Rectal smooth muscle tissue (tissue), 1 donor: Measurements from ENCODE around the gene MROH7.
"Not testable (repeated sequence)": the region's sequence is repeated elsewhere in the genome, so short reads cannot be mapped to it uniquely, and the experiment has no call there.

ENCODE experiments used
- H3K27ac ChIP-seq: one replicate; pipeline ENCODE4 v1.7.0; 2013; ENCODE audit warnings: low read depth, low read length, inconsistent platforms
- H3K27me3 ChIP-seq: one replicate; pipeline ENCODE4 v1.7.0; 2013; ENCODE audit warnings: low read length; ENCODE audit not compliant: control insufficient read depth, insufficient read depth
- H3K36me3 ChIP-seq: one replicate; pipeline ENCODE4 v1.7.0; 2013; ENCODE audit warnings: low read length; ENCODE audit not compliant: control insufficient read depth, insufficient read depth
- H3K4me1 ChIP-seq: one replicate; pipeline ENCODE4 v1.7.0; 2013; ENCODE audit warnings: low read length; ENCODE audit not compliant: control insufficient read depth, insufficient read depth
- H3K4me3 ChIP-seq: one replicate; pipeline ENCODE4 v1.7.0; 2013; ENCODE audit warnings: low read length
- H3K9ac ChIP-seq: one replicate; pipeline ENCODE4 v1.7.0; 2013; ENCODE audit warnings: low read length

Gene MROH7

GRCh38 chr1:54614563-54614962, 27.0 kb upstream of the MROH7 start:
- no peak overlapping the region for H3K4me3 ChIP-seq
- H3K9ac ChIP-seq = no peak overlapping the region
- H3K27ac ChIP-seq = no peak overlapping the region
- no peaks in the 10 kb centered on the region for H3K4me1 ChIP-seq
- no peaks in the 10 kb centered on the region for H3K27me3 ChIP-seq
- no peaks in the 10 kb centered on the region for H3K36me3 ChIP-seq

- Histone ChIP-seq H3K4me1 (no peaks in the 10 kb centered on the region), H3K27me3 (no peaks in the 10 kb centered on the region), H3K9ac (no peak overlapping the region), H3K4me3 (no peak overlapping the region), H3K36me3 (no peaks in the 10 kb centered on the region), H3K27ac (no peak overlapping the region)
Observed at GRCh38 chr1:54615531-54616279, 25.9 kb upstream of the MROH7 start.

- no peak overlapping the region for H3K27ac ChIP-seq
- H3K36me3 ChIP-seq = no peaks in the 10 kb centered on the region
- no peak overlapping the region for H3K4me3 ChIP-seq
- H3K27me3 ChIP-seq = no peaks in the 10 kb centered on the region
- H3K9ac ChIP-seq = no peak overlapping the region
- H3K4me1 ChIP-seq = no peaks in the 10 kb centered on the region
Observed at GRCh38 chr1:54619749-54620148, 21.8 kb upstream of the MROH7 start.

DNA sequence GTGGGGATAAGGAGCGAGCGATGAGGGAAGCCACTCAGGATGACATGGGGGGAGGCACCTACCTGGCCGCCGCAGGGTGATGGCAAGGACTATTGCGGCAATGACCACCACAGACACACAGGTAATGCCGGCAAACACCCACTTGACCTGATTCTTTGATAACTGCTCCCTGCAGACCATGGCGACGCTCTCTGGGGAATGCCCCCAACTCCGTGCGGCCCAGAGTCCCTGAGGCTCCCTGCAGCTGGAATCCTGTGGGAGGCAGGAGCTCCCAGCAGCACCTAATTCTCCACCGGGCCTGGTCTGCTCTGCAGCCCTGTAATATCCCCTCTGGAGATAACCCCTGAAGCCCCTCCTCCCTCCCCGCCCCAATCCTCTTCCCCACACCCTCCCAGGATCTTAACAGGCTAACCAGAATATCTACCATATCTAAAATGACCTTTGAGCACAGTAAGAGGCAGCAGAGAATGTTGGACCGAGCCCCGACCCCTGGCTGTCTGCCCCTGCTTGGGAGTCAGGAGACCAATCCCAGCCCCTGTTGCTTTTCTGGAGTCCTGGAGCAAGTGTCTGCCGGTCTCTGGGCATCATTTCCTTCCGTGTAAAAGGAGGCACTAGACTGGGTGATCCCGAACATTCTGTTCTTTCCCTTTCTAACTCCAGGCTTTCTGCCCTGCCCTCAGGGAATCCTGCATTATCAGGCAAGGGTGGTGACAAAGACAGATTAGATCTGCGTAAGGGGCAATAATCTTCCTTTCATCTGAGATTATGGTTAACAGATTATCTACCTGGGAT, 18.2 kb upstream of the MROH7 start, which contains the start of gene FAM151A:
TSS of gene FAM151A (minus strand) at position 310 of the 792 bp plus-strand sequence. CDS start at position 180, 130 bp downstream.
- Histone ChIP-seq H3K4me3 (no peak within 1 kb of the TSS), H3K27me3 (no peaks in the 10 kb centered on the region), H3K36me3 (no peaks in the 10 kb centered on the region)

DNA sequence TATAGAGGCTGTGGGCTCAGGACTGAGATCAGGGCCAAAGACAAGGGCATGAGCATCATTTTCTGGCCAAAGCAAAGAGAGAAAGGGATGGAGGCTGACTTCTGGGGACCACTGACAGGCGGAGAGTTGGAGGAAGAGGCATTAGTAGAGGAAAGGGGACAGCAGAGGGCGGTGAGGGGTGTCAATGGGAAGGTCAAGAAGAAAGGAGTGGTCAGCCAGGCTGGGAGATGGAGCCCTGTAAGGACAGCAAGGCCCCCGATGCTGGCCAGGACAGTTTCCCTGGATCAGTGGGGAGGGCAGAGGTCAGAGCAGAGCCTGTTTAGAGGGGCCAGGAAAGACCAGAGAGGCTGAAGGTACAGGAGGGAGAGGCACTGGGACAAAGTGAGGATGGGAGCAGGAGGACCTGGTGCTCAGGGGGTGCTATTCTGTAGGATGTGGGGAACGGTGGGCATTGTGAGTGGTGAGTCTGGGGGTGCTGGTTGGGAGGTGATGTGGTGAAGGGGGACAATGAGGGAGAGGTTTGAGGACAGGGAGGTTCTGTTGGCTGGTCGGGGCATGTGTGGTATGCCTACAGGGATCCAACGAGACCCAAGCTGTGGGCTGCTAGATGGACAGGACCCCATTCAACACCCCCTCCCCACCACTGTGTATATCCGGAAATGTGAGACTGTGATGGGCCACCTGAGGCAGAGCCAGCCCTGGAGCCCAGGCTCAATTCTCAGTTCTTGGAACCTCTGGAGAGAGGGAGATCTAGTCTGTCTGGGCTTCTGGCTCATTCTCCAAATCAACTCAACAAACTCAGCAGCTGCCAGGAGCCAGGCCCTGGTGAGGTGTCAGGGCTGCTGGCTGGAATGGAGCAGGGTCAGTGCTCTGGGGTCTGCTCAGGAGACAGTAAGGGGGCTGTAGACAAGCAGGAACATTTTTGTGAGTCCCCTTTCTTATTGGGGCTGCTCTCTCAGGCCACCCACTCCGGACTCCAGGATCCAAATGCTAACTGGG, 16.8 kb upstream of the MROH7 start:
- H3K4me3 ChIP-seq = no peak overlapping the region
- no peak overlapping the region for H3K27ac ChIP-seq
- no peaks in the 10 kb centered on the region for H3K36me3 ChIP-seq
- no peaks in the 10 kb centered on the region for H3K27me3 ChIP-seq
- H3K9ac ChIP-seq = no peak overlapping the region
- no peaks in the 10 kb centered on the region for H3K4me1 ChIP-seq

More for the DNA sequence above, 18.2 kb upstream of the MROH7 start, which contains the start of gene FAM151A:
- Histone ChIP-seq H3K27ac (no peak within 1 kb of the TSS), H3K9ac (no peak within 1 kb of the TSS), H3K4me1 (no peaks in the 10 kb centered on the region)

GRCh38 chr1:54627196-54627595, 14.4 kb upstream of the MROH7 start:
- Histone ChIP-seq H3K4me3 (no peak overlapping the region), H3K27ac (no peak overlapping the region), H3K4me1 (no peaks in the 10 kb centered on the region), H3K36me3 (no peaks in the 10 kb centered on the region), H3K27me3 (no peaks in the 10 kb centered on the region), H3K9ac (no peak overlapping the region)

GRCh38 chr1:54635804-54636203, 5.8 kb upstream of the MROH7 start:
- H3K9ac ChIP-seq, H3K36me3 ChIP-seq, H3K4me3 ChIP-seq, H3K27ac ChIP-seq, H3K4me1 ChIP-seq, H3K27me3 ChIP-seq: not testable (repeated sequence)

GRCh38 chr1:54636461-54637446, 4.8 kb upstream of the MROH7 start:
- not testable (repeated sequence) for H3K27ac ChIP-seq, H3K27me3 ChIP-seq, H3K4me3 ChIP-seq, H3K4me1 ChIP-seq, H3K36me3 ChIP-seq, H3K9ac ChIP-seq

GRCh38 chr1:54640361-54640760, 1.2 kb upstream of the MROH7 start:
- no peaks in the 10 kb centered on the region for H3K27me3 ChIP-seq
- H3K4me1 ChIP-seq = no peaks in the 10 kb centered on the region
- H3K27ac ChIP-seq = no peak overlapping the region
- no peak overlapping the region for H3K9ac ChIP-seq
- no peak overlapping the region for H3K4me3 ChIP-seq
- H3K36me3 ChIP-seq = no peaks in the 10 kb centered on the region

GRCh38 chr1:54643736-54644135, 2.1 kb downstream of the MROH7 start:
- H3K36me3 ChIP-seq = no peaks in the 10 kb centered on the region
- peaks cover 5% of the 10 kb centered on the region for H3K4me1 ChIP-seq
- no peaks in the 10 kb centered on the region for H3K27me3 ChIP-seq
- H3K4me3 ChIP-seq = no peak overlapping the region
- H3K9ac ChIP-seq = no peak overlapping the region
- no peak overlapping the region for H3K27ac ChIP-seq
